ENCODE measurements around the gene SLC10A7. TPM values are rescaled to one million over a fixed set of nuclear protein-coding genes. Genes with fewer than 3 reads are reported as not detected.

Gene SLC10A7
- total and polyA plus RNA-seq, 2 of the 8 experiments (the other 6 are each of a cell fraction or from before 2014, with no cell fraction given): 2.5 to 2.9 TPM

GRCh38 chr4:146333187-146333894 is 188.4 kb downstream of the SLC10A7 start:
- Histone ChIP-seq H3K4me1 (replicated peaks in 1 of 4; ENCODE audit: control insufficient read depth in 3 of 4, insufficient read depth in 4 of 4, low read length in 3 of 4) (no peaks in the 10 kb centered on the region), H3K36me3 (ENCODE audit: control insufficient read depth in 2 of 4, insufficient read depth in 4 of 4, low read length in 3 of 4) (no peaks in the 10 kb centered on the region)

More at GRCh38 chr4:146333187-146333894, 188.4 kb downstream of the SLC10A7 start:
- H3K4ac ChIP-seq (replicated peaks; ENCODE audit: insufficient read length, low read depth, low read length): no peak overlapping the region
- H3K79me2 ChIP-seq (ENCODE audit: control insufficient read depth in 1 of 2, insufficient read depth in 2 of 2, low read length in 2 of 2): no peaks in the 10 kb centered on the region
- no peak overlapping the region for H4K8ac ChIP-seq (ENCODE audit: extremely low read depth, insufficient read depth, low read length)
- no peak overlapping the region for H4K91ac ChIP-seq (replicated peaks; ENCODE audit: insufficient read length, low read length)
- no peak for TF ChIP-seq HDAC6 (IDR thresholded peaks at IDR 0.05; ENCODE audit: low read depth, low read length)
- TF ChIP-seq CTCF (IDR thresholded peaks at IDR 0.05; ENCODE audit: control extremely low read depth in 1 of 3, insufficient read depth in 1 of 3, low read depth in 1 of 3, low read length in 3 of 3): no peak
- no peak for TF ChIP-seq RFX5 (IDR thresholded peaks at IDR 0.05; ENCODE audit: borderline replicate concordance, low read depth, low read length)
- no peak overlapping the region for H3K18ac ChIP-seq (ENCODE audit: extremely low read depth, low read length)
- H2BK5ac ChIP-seq (ENCODE audit: low read depth, low read length): no peak overlapping the region
- H2BK20ac ChIP-seq (ENCODE audit: low read length): no peak overlapping the region
- H3K9ac ChIP-seq (replicated peaks in 1 of 4; ENCODE audit: extremely low read depth in 1 of 4, low read depth in 3 of 4, low read length in 3 of 4): no peak overlapping the region
- no peak overlapping the region for H3K27ac ChIP-seq (ENCODE audit: low read depth, low read length)
- no peak overlapping the region for H2AFZ ChIP-seq (ENCODE audit: low read length)
- H3K23ac ChIP-seq (ENCODE audit: insufficient read length): no peak overlapping the region
- FAIRE-seq: no peak
- H4K20me1 ChIP-seq (replicated peaks in 1 of 2; ENCODE audit: control insufficient read depth in 1 of 2, insufficient read depth in 2 of 2, low read length in 2 of 2): no peaks in the 10 kb centered on the region
- H3K27me3 ChIP-seq (replicated peaks in 1 of 4; ENCODE audit: control insufficient read depth in 3 of 4, extremely low read depth in 1 of 4, insufficient read depth in 3 of 4, low read length in 3 of 4): no peaks in the 10 kb centered on the region
- no peak overlapping the region for H4K5ac ChIP-seq (ENCODE audit: insufficient read length, low read depth, low read length)
- no peaks in the 10 kb centered on the region for H3K23me2 ChIP-seq (ENCODE audit: low read depth, low read length)
- ChIA-PET CTCF (ENCODE audit: partially characterized antibody) (no interaction called here), POLR2A (ENCODE audit: partially characterized antibody) (no interaction called here)
- H3K79me1 ChIP-seq (ENCODE audit: low read depth, low read length): no peaks in the 10 kb centered on the region
- WGBS, 2 experiments (ENCODE audit: extremely low coverage in 1 of 2, insufficient coverage in 1 of 2, insufficient read length in 1 of 2, insufficient replicate concordance in 2 of 2, low coverage in 1 of 2, low lambda C conversion rate in 2 of 2, missing lambda C conversion rate in 1 of 2): 67% methylated on average over 4 of the region's 4 CpGs; no CpG with 5 or more reads in 1 of the 2 experiments
- H3K56ac ChIP-seq (replicated peaks; ENCODE audit: insufficient read length, low read depth, low read length): no peak overlapping the region
- H2BK120ac ChIP-seq (replicated peaks; ENCODE audit: low read depth, low read length): no peak overlapping the region
- no peaks in the 10 kb centered on the region for H3K9me3 ChIP-seq (ENCODE audit: insufficient read depth in 2 of 2, low read depth in 1 of 2, low read length in 1 of 2)
- no peak for DNase-seq (ENCODE audit: low read depth in 1 of 2, low spot score in 2 of 2)
- H3K4me2 ChIP-seq (ENCODE audit: insufficient read depth in 1 of 2, low read depth in 2 of 2, low read length in 2 of 2): no peak overlapping the region
- H2BK12ac ChIP-seq (ENCODE audit: low read depth, low read length): no peak overlapping the region
- no peak overlapping the region for H3K14ac ChIP-seq (ENCODE audit: insufficient read length)
- H3K4me3 ChIP-seq (ENCODE audit: extremely low read depth in 1 of 4, insufficient read depth in 2 of 4, low read depth in 3 of 4, low read length in 4 of 4): no peak overlapping the region
- no peak overlapping the region for H2BK15ac ChIP-seq (ENCODE audit: low read length)
- H2AK5ac ChIP-seq (ENCODE audit: low read depth, low read length): no peak overlapping the region
